HT-29 (cell line): ENCODE results near the gene TAF11L4. TPM values are rescaled to one million over a fixed set of nuclear protein-coding genes. Genes with fewer than 3 reads are reported as not detected.
"Not testable (repeated sequence)": the region's sequence is repeated elsewhere in the genome, so short reads cannot be mapped to it uniquely, and the experiment has no call there.

Source experiments
- DNase-seq: peaks from one replicate; pipeline ENCODE4 v3.0.0-alpha.2; 2015; ENCODE audit warnings: low spot score
- total RNA-seq: library from RNA; depleted of rRNA; stranded (reverse); fragments of >200 nt; shearing (Covaris generic); gene quantifications from 2 replicates; pipeline ENCODE4 v1.2.3, GENCODE V29; 2014; rRNA removed

TAF11L4 gene
- not detected in 2 replicates for total RNA-seq

DNA sequence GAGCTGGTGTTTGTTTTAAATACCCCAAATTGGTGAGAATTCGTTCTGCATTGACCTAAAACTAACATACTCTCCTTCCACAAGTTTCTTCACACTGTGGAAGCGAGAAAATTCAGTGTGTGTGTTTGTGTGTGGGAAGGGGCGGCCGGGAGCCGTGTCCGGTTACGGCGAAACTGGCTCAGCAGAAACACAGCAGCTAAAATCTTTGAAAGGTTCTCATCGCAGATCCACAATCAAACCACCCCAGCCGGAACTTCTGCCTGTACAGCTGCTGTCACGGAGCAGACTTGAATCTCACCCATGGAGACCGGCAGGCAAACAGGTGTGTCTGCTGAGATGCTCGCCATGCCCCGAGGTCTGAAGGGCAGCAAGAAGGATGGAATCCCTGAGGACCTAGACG, at the start of gene TAF11L4:
Gene TAF11L4, plus strand, starts transcription at position 301 of the 400 bp plus-strand sequence.
- DNase-seq: not testable (repeated sequence)

- DNase-seq: not testable (repeated sequence)
These were observed 46.5 kb upstream of the TAF11L4 start for GRCh38 chr5:17475064-17475463.

DNA sequence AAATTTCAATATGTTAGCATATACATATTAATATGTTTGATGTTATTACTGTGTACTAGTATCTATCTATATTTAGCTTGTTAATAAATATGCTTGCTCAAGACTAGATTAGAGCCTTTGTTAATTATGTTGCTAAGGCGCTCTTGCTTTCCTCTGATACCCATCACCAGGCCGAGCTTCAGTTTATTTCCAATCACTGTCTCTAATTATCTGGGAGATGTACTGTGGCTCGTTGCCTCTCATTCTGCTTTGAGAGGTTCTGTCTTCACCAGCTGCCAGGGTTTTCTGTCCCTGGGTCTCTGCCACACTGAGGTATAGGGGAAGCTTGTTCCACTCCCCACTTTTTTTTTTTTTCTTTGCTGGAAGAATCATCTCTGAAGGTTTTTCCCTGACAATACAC, 44.6 kb upstream of the TAF11L4 start:
- no peak for DNase-seq

DNA sequence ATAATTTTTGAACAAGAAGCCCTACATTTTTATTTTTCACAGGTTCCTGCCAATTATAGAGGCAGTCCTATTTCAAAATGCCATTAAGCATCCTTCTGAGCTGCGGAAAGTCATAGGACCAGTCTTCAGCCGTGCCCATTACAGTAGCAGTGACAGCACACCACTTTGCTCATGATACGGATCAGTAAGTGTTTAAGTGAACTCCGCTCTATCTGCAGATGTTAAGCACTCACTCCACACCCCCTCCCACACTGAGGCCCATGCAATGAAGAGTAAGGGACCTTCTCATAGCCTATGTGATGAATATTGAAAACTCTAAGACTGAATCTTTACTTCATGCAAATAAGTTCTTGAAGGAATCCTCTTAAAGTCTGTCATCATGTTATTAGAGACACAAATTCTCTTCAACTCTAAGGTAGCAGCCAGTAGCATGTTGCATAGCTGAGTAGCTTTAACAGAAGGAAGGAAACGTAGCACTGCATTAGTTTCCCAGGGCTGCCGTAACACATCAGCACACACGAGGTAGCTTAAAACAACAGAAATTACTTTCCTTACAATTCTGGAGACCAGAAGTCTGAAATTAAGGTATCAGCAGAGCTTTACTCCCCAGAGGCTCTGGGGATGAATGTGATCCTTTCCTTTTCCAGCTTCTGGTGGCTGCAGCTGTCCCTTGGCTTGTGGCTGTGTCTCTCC, 43.9 kb upstream of the TAF11L4 start:
- DNase-seq: no peak

DNA sequence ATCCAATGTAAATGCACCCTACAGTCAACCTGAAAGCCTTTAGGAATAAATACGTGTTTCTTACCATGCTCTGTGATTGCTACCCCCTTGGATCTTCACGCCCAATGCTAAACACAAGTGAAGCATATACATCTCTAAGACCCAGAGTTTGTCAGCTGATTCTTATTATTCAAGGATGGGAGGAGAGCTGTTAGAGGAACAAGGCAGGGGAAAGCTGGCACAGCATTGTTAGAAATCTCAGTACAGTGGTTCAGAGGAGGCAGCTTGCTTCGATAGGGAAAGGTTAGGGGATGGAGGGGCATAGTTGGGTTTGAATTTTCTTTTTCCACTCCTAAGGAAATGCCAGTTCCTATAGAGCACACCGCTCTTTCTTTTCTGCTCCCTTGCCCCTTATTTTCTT, 40.2 kb upstream of the TAF11L4 start:
- no peak for DNase-seq

DNA sequence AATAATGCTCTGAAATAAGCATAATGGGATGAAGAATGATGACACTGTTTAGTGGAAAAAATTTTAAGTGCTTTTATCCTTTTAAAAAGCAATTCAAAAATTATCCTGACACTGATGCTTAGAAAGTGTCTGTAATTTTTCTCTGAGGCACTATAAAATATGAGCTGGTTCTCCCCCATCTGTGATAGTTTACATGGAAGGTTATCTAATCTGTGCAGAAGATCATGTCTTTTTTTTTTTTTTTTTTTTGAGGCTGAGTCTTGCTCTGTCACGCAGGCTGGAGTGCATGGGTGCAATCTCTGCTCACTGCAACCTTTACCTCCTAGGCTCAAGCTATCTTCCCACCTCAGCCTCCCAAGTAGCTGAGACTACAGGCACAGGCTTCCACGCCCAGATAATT, 38.8 kb upstream of the TAF11L4 start:
- DNase-seq: no peak

GRCh38 chr5:17486464-17487173, 35.0 kb upstream of the TAF11L4 start:
- not testable (repeated sequence) for DNase-seq

- DNase-seq: no peak
These were observed 34.5 kb upstream of the TAF11L4 start for GRCh38 chr5:17487174-17487512.

DNA sequence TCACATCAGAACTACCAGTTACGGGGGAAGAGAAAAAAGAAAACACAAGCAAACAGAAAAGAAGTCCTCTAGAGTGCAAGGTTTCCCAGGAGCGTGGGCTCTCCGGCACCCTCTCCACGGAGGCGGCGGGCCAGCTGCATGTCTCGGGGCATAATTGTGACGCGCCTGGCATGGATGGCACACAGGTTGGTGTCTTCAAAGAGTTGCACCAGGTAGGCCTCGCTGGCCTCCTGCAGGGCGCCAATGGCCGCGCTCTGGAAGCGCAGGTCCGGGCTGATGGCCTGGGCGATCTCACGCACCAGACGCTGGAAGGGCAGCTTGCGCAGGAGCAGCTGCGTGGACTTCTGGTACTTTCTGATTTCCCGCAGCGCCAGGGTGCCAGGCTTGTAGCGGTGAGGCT, 30.3 kb upstream of the TAF11L4 start:
- DNase-seq: not testable (repeated sequence)

DNA sequence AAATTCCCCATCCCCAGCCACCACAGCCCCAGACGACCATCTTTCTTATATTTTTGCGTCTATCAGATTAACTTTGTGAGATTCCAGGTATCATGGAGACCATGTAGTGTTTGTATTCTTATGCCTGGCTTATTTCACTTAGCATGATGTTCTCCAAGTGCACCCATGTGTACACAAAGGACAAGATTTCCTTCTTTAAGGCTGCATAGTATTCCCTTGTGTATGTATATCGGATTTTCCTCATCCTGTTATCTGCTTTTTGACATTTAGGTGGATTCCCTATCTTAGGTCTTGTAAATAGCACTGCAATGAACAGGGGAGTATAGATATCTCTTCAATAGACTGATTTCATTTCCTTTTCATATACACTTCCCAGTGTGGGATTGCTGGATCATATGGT, 28.8 kb upstream of the TAF11L4 start:
- no peak for DNase-seq

DNA sequence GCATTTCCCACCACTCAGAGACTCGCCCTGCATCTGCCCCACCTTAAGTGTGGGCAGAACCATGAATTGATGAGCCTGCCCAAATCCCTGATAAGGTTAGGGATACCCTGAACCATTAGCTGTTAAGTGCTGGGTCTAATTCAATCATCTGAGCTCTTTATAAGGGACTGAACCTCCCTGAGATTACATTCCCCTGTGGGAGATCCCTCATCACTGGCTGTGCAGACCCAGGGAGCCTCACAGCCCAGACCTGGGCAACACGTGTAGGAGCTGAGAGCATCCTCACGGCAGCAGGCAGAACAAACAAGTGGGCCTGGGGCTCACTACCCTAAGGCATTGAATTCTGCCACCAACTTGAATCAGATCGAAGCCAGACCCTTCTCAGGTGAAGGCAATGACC, 24.2 kb upstream of the TAF11L4 start:
- DNase-seq: no peak

- DNase-seq: not testable (repeated sequence)
These were observed 23.7 kb upstream of the TAF11L4 start, which contains the start of gene TAF11L2 for GRCh38 chr5:17497931-17498330. Gene TAF11L2, plus strand, starts transcription at chr5:17498231.

DNA sequence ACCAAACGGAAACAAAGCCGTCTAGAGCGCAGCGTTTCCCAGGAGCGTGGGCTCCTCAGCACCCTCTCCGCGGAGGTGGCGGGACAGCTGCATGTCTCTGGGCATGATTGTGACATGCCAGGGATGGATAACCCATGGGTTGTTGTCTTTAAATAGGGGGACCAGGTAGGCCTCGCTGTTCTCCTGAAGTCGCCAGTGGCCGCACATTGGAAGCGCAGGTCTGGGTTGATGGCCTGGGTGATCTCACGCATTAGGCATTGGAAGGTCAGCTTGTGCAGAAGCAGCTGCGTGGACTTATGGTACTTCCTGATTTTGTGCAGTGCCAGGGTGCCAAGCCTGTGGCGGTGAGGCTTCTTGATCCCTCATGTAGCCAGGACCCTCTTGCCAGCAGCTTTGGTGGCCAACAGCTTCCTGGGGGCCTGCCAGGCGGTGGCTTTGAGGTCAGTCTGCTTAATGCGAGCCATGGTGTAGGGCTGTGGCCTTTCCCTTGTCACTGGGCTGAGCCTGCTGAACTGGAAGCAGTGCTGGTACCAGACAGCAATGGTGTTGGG, 9.8 kb upstream of the TAF11L4 start:
- no peak for DNase-seq

DNA sequence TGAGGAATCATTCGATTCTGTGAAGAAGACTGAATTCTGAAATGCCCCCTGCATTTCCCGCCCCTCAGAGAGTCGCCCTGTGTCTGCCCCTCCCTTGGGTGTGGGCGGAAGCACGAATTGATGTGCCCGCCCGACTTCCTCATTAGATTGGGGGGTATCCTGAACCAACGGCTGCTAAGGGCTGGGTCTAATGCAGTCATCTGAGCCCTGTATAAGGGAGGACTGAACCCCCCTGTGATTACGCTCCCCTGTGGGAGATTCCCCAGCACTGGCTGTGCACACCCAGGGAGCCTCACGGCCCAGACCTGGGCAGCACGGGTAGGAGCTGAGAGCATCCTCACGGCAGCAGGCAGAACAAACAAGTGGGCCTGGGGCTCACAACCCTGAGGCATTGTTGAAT, 4.1 kb upstream of the TAF11L4 start:
- DNase-seq: not testable (repeated sequence)

- not testable (repeated sequence) for DNase-seq
These were observed 3.5 kb upstream of the TAF11L4 start, which contains the start of gene TAF11L3 for GRCh38 chr5:17518067-17518466. Gene TAF11L3, plus strand, starts transcription at chr5:17518367.

DNA sequence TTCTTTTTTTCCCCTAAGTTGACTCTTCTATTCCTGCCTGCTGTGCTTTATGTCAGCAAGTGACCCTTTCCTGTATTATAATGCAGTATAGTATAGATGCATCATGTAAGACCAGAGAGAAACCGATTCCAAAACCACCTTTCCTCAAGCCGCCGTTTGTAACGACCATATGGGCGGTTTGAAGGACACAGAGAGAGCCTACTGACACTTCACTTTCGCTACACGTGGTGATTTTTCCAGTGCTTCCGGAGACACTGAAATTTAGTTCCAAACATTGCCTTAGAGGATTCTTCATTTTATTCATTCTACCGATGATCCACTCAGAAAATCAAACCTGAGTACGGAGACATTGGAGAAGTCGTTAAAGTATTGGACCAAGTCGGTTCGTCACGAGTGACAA, 2.1 kb upstream of the TAF11L4 start:
- not testable (repeated sequence) for DNase-seq

DNA sequence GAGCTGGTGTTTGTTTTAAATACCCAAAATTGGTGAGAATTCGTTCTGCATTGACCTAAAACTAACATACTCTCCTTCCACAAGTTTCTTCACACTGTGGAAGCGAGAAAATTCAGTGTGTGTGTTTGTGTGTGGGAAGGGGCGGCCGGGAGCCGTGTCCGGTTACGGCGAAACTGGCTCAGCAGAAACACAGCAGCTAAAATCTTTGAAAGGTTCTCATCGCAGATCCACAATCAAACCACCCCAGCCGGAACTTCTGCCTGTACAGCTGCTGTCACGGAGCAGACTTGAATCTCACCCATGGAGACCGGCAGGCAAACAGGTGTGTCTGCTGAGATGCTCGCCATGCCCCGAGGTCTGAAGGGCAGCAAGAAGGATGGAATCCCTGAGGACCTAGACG, 3.3 kb downstream of the TAF11L4 start, which contains the start of gene TAF11L5:
Gene TAF11L5, plus strand, starts transcription at position 301 of the 400 bp plus-strand sequence.
- not testable (repeated sequence) for DNase-seq

GRCh38 chr5:17526504-17526903, 4.9 kb downstream of the TAF11L4 start:
- DNase-seq: not testable (repeated sequence)

DNA sequence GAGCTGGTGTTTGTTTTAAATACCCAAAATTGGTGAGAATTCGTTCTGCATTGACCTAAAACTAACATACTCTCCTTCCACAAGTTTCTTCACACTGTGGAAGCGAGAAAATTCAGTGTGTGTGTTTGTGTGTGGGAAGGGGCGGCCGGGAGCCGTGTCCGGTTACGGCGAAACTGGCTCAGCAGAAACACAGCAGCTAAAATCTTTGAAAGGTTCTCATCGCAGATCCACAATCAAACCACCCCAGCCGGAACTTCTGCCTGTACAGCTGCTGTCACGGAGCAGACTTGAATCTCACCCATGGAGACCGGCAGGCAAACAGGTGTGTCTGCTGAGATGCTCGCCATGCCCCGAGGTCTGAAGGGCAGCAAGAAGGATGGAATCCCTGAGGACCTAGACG, 6.8 kb downstream of the TAF11L4 start, which contains the start of gene TAF11L6:
Gene TAF11L6, plus strand, starts transcription at position 301 of the 400 bp plus-strand sequence.
- not testable (repeated sequence) for DNase-seq
